IPS DF 6.9 (cell line): ENCODE measurements around the gene PRR11.
"Not testable (repeated sequence)": the region's sequence is repeated elsewhere in the genome, so short reads cannot be mapped to it uniquely, and the experiment has no call there.

Experiments
- DNase-seq: peaks from one replicate; pipeline ENCODE4 v3.0.0-alpha.2; 2013; ENCODE audit warnings: low read depth, low spot score
- H3K27ac ChIP-seq: one replicate; pipeline ENCODE4 v1.5.1; 2013; ENCODE audit warnings: low read length, control low read depth
- H3K27me3 ChIP-seq: 2 replicates; pipeline ENCODE4 v1.6.1; 2013; ENCODE audit warnings: mild to moderate bottlenecking, low read length; ENCODE audit not compliant: control insufficient read depth, insufficient read depth
- H3K36me3 ChIP-seq: 2 replicates; pipeline ENCODE4 v1.6.1; 2013; ENCODE audit warnings: low read length; ENCODE audit not compliant: control insufficient read depth, insufficient read depth
- H3K4me1 ChIP-seq: 2 replicates; pipeline ENCODE4 v1.6.1; 2013; ENCODE audit warnings: low read length; ENCODE audit not compliant: control insufficient read depth, insufficient read depth
- H3K4me3 ChIP-seq: 2 replicates; pipeline ENCODE4 v1.5.1; 2013; ENCODE audit warnings: mild to moderate bottlenecking, low read length
- H3K9me3 ChIP-seq: 2 replicates; pipeline ENCODE4 v1.6.1; 2013; ENCODE audit warnings: low read length, inconsistent platforms; ENCODE audit not compliant: control insufficient read depth, insufficient read depth
- WGBS: extraction: QIAGEN DNeasy Blood & Tissue Kit; methylation state at CpG from one replicate; pipeline ENCODE4 v1.1.7; 2013; ENCODE audit warnings: mixed read lengths, missing lambda C conversion rate; ENCODE audit not compliant: insufficient read length, insufficient coverage; 5-methylcytosine and 5-hydroxymethylcytosine counted together

The PRR11 gene

DNA sequence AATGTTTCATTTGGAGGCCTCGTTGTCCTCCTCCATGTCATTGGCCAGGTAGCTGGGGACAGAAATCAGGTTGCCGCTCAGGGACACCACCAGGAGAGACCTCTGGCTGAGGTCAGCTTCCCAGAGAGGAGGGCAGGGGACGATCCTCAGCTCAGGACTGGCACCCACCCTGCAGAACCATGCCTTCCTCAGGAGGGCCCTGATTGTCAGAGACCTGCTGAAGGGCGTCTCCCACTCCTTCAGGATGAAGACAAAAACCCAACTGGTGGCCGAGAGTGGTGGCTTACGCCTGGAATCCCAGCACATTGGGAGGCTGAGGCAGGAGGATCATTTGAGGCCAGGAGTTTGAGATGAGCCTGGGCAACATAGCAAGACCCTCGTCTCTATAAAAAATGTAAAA, 19.5 kb downstream of the PRR11 start:
- H3K27ac ChIP-seq = no peak overlapping the region
- H3K9me3 ChIP-seq = no peaks in the 10 kb centered on the region
- DNase-seq = no peak
- no peaks in the 10 kb centered on the region for H3K27me3 ChIP-seq
- H3K4me1 ChIP-seq = no peaks in the 10 kb centered on the region
- WGBS = no CpG with 5 or more reads among the region's 7 CpGs
- H3K36me3 ChIP-seq = peaks cover 11% of the 10 kb centered on the region; the same call in 1 of the 2 replicates
- no peak overlapping the region for H3K4me3 ChIP-seq

DNA sequence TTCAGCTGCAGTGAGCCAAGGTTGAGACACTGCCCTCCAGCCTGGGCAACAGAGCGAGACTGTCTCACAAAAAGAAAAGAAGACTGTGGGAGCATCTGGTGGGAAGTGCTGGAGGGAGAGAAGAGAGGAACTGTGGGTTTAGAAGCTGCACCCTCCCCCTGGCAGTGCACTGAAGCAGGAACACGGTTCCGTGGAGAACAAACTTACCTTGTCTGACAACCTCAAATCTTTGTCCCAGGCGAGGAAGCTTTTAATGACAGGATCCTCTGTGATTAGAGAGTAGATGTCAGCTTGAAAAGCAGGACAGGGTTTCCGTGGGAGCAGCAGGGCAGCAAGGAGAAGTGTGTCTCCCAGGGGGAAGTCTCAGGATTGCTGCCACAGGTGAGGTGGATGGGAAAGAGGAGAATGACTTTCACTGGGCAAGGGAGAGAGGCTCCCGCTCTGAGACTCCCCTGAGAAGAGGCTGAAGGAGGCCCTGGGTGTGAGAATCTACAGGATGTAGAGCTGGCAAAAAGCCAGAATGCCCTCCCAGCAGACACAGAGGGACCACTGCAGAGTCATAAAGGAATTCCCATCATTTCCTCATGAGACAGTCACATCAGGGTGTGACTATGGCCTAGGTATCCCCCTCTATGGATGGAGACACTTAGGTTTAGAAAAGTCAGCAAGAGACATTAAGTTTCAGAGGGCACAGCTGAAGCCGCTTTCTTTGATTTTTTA, 22.9 kb downstream of the PRR11 start:
- WGBS = no CpG with 5 or more reads among the region's 7 CpGs
- H3K27me3 ChIP-seq = no peaks in the 10 kb centered on the region
- no peak overlapping the region for H3K27ac ChIP-seq
- H3K36me3 ChIP-seq = peaks cover 1% of the 10 kb centered on the region; the same call in 1 of the 2 replicates
- H3K4me1 ChIP-seq = no peaks in the 10 kb centered on the region
- H3K4me3 ChIP-seq = no peak overlapping the region
- H3K9me3 ChIP-seq = no peaks in the 10 kb centered on the region
- DNase-seq = no peak

DNA sequence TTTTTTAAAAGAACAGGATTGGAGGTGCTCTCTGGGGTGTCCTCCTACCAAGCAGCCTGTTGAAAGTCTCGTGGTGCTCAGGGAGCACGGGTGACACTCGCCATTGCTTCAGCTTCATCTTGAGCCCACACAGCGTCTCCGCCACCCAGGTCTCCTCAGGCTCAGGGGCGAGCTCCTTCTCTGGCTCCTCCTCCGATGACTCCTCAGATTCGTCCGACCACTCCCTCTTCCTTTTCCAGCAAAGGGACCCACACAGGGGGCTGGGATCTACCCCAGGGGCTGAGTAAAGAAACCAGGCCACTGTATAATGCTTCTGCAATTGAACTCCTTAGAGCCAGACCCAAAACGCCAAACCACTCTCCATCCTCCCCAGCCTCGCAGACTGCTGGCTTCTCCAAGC, 24.1 kb downstream of the PRR11 start:
- no CpG with 5 or more reads among the region's 11 CpGs for WGBS
- H3K4me1 ChIP-seq, H3K27me3 ChIP-seq, H3K27ac ChIP-seq, H3K4me3 ChIP-seq, H3K9me3 ChIP-seq, DNase-seq, H3K36me3 ChIP-seq: not testable (repeated sequence)

DNA sequence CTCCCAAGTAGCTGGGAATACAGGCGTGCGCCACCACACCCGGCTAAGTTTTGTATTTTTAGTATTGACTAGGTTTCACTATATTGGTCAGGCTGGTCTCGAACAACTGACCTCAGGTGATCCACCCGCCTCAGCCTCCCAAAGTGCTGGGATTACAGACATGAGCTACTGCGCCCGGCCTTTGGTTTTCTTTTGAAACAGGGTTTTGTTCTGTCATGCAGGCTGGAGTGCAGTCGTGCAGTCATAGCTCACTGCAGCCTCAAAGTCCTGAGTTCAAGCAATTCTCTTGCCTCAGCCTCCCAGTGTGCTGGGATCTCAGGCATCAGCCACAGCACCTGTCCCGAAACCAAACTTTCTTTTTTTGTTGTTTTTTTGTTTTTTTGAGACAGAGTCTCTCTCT, 25.1 kb downstream of the PRR11 start:
- no peak for DNase-seq
- no peaks in the 10 kb centered on the region for H3K4me1 ChIP-seq

DNA sequence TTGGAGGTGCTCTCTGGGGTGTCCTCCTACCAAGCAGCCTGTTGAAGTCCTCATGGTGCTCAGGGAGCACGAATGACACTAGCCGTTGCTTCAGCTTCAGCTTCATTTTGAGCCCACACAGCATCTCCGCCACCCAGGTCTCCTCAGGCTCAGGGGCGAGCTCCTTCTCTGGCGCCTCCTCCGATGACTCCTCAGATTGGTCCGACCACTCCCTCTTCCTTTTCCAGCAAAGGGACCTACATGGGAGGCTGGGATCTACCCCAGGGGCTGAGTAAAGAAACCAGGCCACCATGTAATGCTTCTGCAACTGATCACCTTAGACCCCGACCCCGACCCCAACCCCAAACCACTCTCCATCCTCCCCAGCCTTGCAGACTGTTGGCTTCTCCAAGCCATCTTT, 25.9 kb downstream of the PRR11 start:
- WGBS = no CpG with 5 or more reads among the region's 9 CpGs
- DNase-seq = no peak
- Histone ChIP-seq H3K4me1 (no peaks in the 10 kb centered on the region), H3K27me3 (no peaks in the 10 kb centered on the region), H3K27ac (no peak overlapping the region), H3K4me3 (no peak overlapping the region), H3K9me3 (no peaks in the 10 kb centered on the region), H3K36me3 (peaks cover 3% of the 10 kb centered on the region; the same call in 1 of the 2 replicates)

More for the DNA sequence above, 25.1 kb downstream of the PRR11 start:
- no CpG with 5 or more reads among the region's 9 CpGs for WGBS
- peaks cover 3% of the 10 kb centered on the region; the same call in 1 of the 2 replicates for H3K36me3 ChIP-seq
- no peaks in the 10 kb centered on the region for H3K9me3 ChIP-seq
- no peak overlapping the region for H3K4me3 ChIP-seq
- H3K27me3 ChIP-seq = no peaks in the 10 kb centered on the region
- H3K27ac ChIP-seq = no peak overlapping the region

DNA sequence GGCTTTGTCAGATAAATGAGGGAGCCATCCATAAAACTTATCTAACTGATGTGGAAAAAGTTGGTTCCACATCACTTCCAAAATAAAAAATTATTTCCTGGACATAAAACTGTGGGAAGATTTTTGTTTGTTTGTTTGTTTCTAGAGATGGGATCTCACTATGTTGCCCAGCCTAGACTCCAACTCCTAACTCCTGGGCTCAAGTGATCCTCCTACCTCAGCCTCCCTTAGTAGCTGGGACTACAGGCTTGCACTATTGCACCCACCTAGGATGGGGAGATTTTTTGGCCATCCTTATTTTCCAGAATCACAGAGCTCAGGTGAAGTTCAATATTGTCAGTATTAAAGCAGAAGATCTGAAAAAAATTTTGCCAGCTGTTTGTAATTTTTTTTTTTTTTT, 30.5 kb downstream of the PRR11 start:
- Histone ChIP-seq H3K27ac (no peak overlapping the region), H3K9me3 (no peaks in the 10 kb centered on the region), H3K27me3 (no peaks in the 10 kb centered on the region), H3K4me3 (no peak overlapping the region), H3K4me1 (no peaks in the 10 kb centered on the region), H3K36me3 (peaks cover 3% of the 10 kb centered on the region; the same call in 1 of the 2 replicates)
- DNase-seq = no peak

DNA sequence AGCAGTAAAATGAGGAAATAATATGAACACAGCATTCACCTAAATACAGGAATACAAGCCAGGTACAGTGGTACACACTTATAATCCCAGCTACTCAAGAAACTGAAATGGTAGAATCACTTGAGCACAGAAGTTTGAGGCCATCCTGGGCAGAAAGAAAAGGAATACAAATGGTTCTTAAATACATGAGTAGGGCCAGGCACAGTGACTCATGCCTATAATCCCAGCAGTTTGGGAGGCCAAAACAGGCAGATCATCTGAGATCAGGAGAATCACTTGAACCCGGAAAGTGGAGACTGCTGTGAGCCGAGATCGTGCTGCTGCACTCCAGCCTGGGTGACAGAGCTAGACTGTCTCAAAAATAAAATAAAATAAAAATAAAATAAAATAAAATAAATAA, 31.3 kb downstream of the PRR11 start:
- Histone ChIP-seq H3K36me3 (peaks cover 3% of the 10 kb centered on the region; the same call in 1 of the 2 replicates), H3K27me3 (no peaks in the 10 kb centered on the region), H3K4me3 (no peak overlapping the region), H3K27ac (no peak overlapping the region), H3K9me3 (no peaks in the 10 kb centered on the region), H3K4me1 (no peaks in the 10 kb centered on the region)
- no CpG with 5 or more reads among the region's 3 CpGs for WGBS
- no peak for DNase-seq

DNA sequence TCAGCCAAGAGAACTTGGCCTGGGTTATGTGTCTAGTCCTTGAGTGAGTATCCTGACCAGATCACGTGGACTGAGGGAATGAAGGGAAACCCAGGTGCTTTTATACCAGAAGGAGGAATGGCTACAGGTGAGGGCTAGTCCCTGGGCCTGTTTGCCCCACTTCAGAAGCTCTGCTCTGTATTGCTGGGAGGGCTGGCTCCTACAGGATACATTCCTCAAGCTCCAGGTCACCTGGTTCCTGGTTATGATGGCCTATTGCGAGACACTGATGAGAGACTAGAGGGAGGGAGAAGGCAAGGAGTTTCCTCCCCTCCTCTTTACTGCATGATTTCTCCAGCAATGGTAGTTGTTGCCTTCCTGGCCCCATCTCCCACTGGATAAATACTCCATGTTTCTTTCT, 35.3 kb downstream of the PRR11 start:
- peaks cover 9% of the 10 kb centered on the region; the same call in 1 of the 2 replicates for H3K36me3 ChIP-seq
- no peak overlapping the region for H3K4me3 ChIP-seq

DNA sequence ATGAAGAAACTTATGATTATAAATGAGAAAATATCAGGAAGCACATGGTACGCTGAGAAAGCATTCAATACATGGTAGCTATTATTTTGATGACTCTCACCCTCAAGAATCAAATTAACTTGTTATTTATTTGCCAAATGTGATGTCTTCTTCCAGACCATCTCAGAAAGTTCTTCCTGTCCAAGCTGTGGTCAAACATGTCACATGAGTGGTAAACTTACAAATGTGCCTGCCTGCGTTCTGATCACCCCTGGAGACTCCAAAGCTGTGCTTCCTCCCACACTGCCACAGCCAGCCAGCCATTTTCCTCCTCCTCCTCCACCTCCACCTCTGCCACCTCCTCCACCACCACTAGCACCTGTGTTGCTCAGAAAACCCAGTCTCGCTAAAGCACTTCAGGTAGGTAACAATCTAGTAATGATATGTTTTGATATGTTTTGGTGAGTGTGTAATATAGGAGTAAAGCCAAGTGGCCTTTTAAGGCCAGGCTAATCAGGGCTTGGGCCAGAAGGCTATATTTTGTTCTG, 37.9 kb downstream of the PRR11 start:
- H3K27ac ChIP-seq = no peak overlapping the region
- H3K4me1 ChIP-seq = no peaks in the 10 kb centered on the region
- WGBS = no CpG with 5 or more reads among the region's 3 CpGs
- no peak for DNase-seq
- no peak overlapping the region for H3K4me3 ChIP-seq
- no peaks in the 10 kb centered on the region for H3K27me3 ChIP-seq
- H3K9me3 ChIP-seq = no peaks in the 10 kb centered on the region
- peaks cover 14% of the 10 kb centered on the region; the same call in 1 of the 2 replicates for H3K36me3 ChIP-seq

More for the DNA sequence above, 35.3 kb downstream of the PRR11 start:
- no peaks in the 10 kb centered on the region for H3K27me3 ChIP-seq
- H3K27ac ChIP-seq = no peak overlapping the region
- DNase-seq = no peak
- H3K4me1 ChIP-seq = no peaks in the 10 kb centered on the region
- no CpG with 5 or more reads among the region's 2 CpGs for WGBS
- H3K9me3 ChIP-seq = no peaks in the 10 kb centered on the region

DNA sequence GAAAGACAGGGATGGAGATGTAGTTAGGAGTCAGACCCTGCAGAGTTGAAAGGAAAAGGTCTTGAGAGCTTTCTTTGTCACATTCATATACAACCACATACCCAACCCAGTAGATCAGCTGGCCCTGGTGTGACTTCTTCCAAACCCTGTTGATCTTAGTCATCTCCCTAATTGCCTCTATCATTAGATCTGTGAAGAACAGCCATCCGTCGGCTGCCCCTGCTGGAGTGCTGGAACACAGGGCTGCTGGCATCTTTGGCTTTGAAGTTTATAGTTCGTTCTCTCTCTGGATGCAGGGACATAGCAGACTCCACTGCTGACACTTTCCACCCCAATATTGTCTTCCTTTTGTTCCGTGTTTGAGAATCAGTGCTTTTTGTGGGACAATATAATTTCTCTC, 43.9 kb downstream of the PRR11 start:
- no CpG with 5 or more reads among the region's 4 CpGs for WGBS
- no peak overlapping the region for H3K4me3 ChIP-seq
- H3K36me3 ChIP-seq = peaks cover 18% of the 10 kb centered on the region; the same call in 1 of the 2 replicates
- no peak for DNase-seq
- H3K4me1 ChIP-seq = no peaks in the 10 kb centered on the region
- no peaks in the 10 kb centered on the region for H3K9me3 ChIP-seq
- no peaks in the 10 kb centered on the region for H3K27me3 ChIP-seq
- H3K27ac ChIP-seq = no peak overlapping the region

DNA sequence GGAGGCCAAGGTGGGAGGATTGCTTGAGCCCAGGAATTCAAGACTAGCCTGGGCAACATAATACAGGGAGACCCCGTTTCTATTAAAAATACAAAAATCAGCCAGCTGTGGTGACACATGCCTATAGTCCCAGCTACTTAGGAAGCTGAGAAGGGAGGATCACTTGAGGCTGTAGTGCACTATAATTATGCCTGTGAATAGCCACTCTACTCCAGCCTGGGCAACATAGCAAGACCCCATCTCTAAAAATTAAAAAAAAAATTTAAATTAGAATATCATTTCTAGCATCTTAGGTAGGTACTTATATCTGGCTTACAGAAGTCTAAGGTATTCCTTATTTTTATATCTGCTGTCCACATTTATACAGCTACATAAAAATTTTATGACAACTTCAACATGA, 46.8 kb downstream of the PRR11 start:
- Histone ChIP-seq H3K36me3 (peaks cover 16% of the 10 kb centered on the region; the same call in 1 of the 2 replicates), H3K27me3 (no peaks in the 10 kb centered on the region), H3K4me3 (no peak overlapping the region), H3K9me3 (no peaks in the 10 kb centered on the region), H3K4me1 (no peaks in the 10 kb centered on the region), H3K27ac (no peak overlapping the region)
- WGBS = no CpG with 5 or more reads among the region's 1 CpG
- no peak for DNase-seq
